Measurements from ENCODE around the gene PDE4D. TPM values are rescaled to one million over a fixed set of nuclear protein-coding genes. Genes with fewer than 3 reads are reported as not detected.

PDE4D gene
- total RNA-seq, 1 donor from 2014 or later, result 11.8 TPM

GRCh38 chr5:59607138-59607765, 286.3 kb downstream of the PDE4D start:
- no peak overlapping the region for H3K4me3 Mint-ChIP-seq
- no peak overlapping the region for H3K27ac Mint-ChIP-seq (ENCODE audit: unreplicated experiment)
- no peak for DNase-seq (ENCODE audit: low read depth, low spot score)
- H3K9me3 Mint-ChIP-seq, result no peaks in the 10 kb centered on the region
- H3K4me1 Mint-ChIP-seq, result peaks cover 3% of the 10 kb centered on the region
- H3K36me3 Mint-ChIP-seq (ENCODE audit: low read depth), result no peaks in the 10 kb centered on the region
- no peaks in the 10 kb centered on the region for H3K27me3 Mint-ChIP-seq (ENCODE audit: low read depth)
- TF ChIP-seq CTCF (conservative IDR thresholded peaks at IDR 0.05), result no peak

- Mint-ChIP-seq H3K36me3 (ENCODE audit: low read depth) (no peaks in the 10 kb centered on the region), H3K27ac (ENCODE audit: unreplicated experiment) (no peak overlapping the region), H3K4me3 (no peak overlapping the region), H3K27me3 (ENCODE audit: low read depth) (no peaks in the 10 kb centered on the region), H3K4me1 (peaks cover 3% of the 10 kb centered on the region), H3K9me3 (peaks cover 4% of the 10 kb centered on the region)
- no peak for DNase-seq (ENCODE audit: low read depth, low spot score)
- no peak for TF ChIP-seq CTCF (conservative IDR thresholded peaks at IDR 0.05)
Observed at GRCh38 chr5:59605915-59606314, 287.6 kb downstream of the PDE4D start.

- H3K9me3 Mint-ChIP-seq, result peaks cover 6% of the 10 kb centered on the region
- no peak for DNase-seq (ENCODE audit: low read depth, low spot score)
- H3K4me1 Mint-ChIP-seq, result peaks cover 3% of the 10 kb centered on the region
- no peaks in the 10 kb centered on the region for H3K27me3 Mint-ChIP-seq (ENCODE audit: low read depth)
- H3K27ac Mint-ChIP-seq (ENCODE audit: unreplicated experiment), result no peak overlapping the region
- TF ChIP-seq CTCF (conservative IDR thresholded peaks at IDR 0.05), result no peak
- no peaks in the 10 kb centered on the region for H3K36me3 Mint-ChIP-seq (ENCODE audit: low read depth)
- H3K4me3 Mint-ChIP-seq, result no peak overlapping the region
Observed at GRCh38 chr5:59604111-59604510, 289.4 kb downstream of the PDE4D start.

- no peak overlapping the region for H3K27ac Mint-ChIP-seq (ENCODE audit: unreplicated experiment)
- H3K36me3 Mint-ChIP-seq (ENCODE audit: low read depth), result no peaks in the 10 kb centered on the region
- H3K9me3 Mint-ChIP-seq, result peaks cover 6% of the 10 kb centered on the region
- DNase-seq (ENCODE audit: low read depth, low spot score), result no peak
- H3K4me3 Mint-ChIP-seq, result no peak overlapping the region
- TF ChIP-seq CTCF (conservative IDR thresholded peaks at IDR 0.05), result no peak
- no peaks in the 10 kb centered on the region for H3K27me3 Mint-ChIP-seq (ENCODE audit: low read depth)
- peaks cover 13% of the 10 kb centered on the region for H3K4me1 Mint-ChIP-seq
Observed at GRCh38 chr5:59600998-59601397, 292.5 kb downstream of the PDE4D start.

- no peaks in the 10 kb centered on the region for H3K27me3 Mint-ChIP-seq (ENCODE audit: low read depth)
- no peak for TF ChIP-seq CTCF (conservative IDR thresholded peaks at IDR 0.05)
- no peak overlapping the region for H3K4me3 Mint-ChIP-seq
- peaks cover 6% of the 10 kb centered on the region for H3K9me3 Mint-ChIP-seq
- H3K4me1 Mint-ChIP-seq, result peaks cover 13% of the 10 kb centered on the region
- H3K36me3 Mint-ChIP-seq (ENCODE audit: low read depth), result no peaks in the 10 kb centered on the region
- no peak overlapping the region for H3K27ac Mint-ChIP-seq (ENCODE audit: unreplicated experiment)
- no peak for DNase-seq (ENCODE audit: low read depth, low spot score)
Observed at GRCh38 chr5:59600153-59600552, 293.4 kb downstream of the PDE4D start.
